ENCODE data around the gene CHPF2. TPM values are rescaled to one million over a fixed set of nuclear protein-coding genes. Genes with fewer than 3 reads are reported as not detected.

Gene CHPF2
- total and polyA plus RNA-seq, 2 donors = 18.0 to 35.2 TPM

DNA sequence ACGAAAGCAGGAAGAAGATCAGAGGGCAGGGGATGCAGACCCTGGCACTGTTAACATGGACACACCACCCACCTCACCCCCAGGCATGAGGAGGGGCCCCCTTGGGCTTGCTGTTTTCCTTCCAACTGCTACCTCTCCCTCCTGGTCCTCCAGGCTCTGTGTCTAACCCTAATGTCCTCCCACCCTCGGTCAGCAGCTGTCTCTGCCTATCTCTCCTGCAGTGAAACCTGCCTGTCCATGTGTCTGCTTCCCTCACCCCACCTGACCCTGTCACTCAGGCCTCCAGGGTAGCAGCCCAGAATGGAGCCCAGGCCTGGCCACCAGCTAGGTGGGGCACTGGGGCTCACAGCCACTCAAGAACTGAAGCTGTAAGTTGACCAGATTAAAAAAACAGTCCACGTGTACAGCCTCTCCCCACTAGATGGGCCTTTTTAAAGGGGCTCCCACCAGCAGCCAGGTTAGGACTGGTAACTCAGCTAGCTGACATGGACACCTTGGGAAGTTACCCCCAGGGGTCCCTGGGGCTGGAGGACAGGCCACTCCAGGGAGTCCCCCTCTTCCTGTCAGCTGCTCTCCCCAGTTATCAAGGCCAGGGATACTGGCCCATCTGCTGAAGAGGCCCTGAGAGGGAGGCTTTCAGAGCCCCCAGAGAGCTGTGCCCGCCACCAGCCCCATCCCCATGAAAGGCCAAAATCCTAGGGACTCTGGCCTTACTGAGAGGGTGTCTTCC lies 14.7 kb downstream of the CHPF2 start:
- 76% methylated on average over 4 of the region's 4 CpGs for WGBS
- Histone ChIP-seq H3K9me3 (ENCODE audit: control insufficient read depth in 2 of 2, insufficient read depth in 1 of 2, low read length in 1 of 2) (peaks cover 0 to 4% of the 10 kb centered on the region in 2 donors), H3K4me3 (ENCODE audit: low read length in 2 of 2) (no peak overlapping the region), H3K27ac (ENCODE audit: low read depth in 1 of 2, low read length in 1 of 2) (no peak overlapping the region), H3K36me3 (ENCODE audit: control insufficient read depth in 2 of 2, insufficient read depth in 2 of 2, low read length in 1 of 2) (no peaks in the 10 kb centered on the region), H3K27me3 (ENCODE audit: control insufficient read depth in 2 of 2, insufficient read depth in 1 of 2, low read length in 1 of 2) (peaks cover 74 to 80% of the 10 kb centered on the region in 2 donors), H3K4me1 (ENCODE audit: control insufficient read depth in 2 of 2, insufficient read depth in 2 of 2, low read length in 2 of 2) (peaks cover 31 to 71% of the 10 kb centered on the region in 2 donors)
- DNase-seq (ENCODE audit: low read depth in 6 of 9, low spot score in 9 of 9) = no peak

- WGBS = 14% methylated on average over 29 of the region's 29 CpGs
- Histone ChIP-seq H3K9me3 (ENCODE audit: control insufficient read depth in 2 of 2, insufficient read depth in 1 of 2, low read length in 1 of 2) (peaks cover 0 to 8% of the 10 kb centered on the region in 2 donors), H3K4me3 (ENCODE audit: low read length in 2 of 2) (peak overlapping the region; percentile 22 to 48), H3K27ac (ENCODE audit: low read depth in 1 of 2, low read length in 1 of 2) (no peak overlapping the region), H3K36me3 (ENCODE audit: control insufficient read depth in 2 of 2, insufficient read depth in 2 of 2, low read length in 1 of 2) (no peaks in the 10 kb centered on the region), H3K27me3 (ENCODE audit: control insufficient read depth in 2 of 2, insufficient read depth in 1 of 2, low read length in 1 of 2) (peaks cover 75 to 88% of the 10 kb centered on the region in 2 donors), H3K4me1 (ENCODE audit: control insufficient read depth in 2 of 2, insufficient read depth in 2 of 2, low read length in 2 of 2) (peaks cover 29 to 69% of the 10 kb centered on the region in 2 donors)
- DNase-seq (ENCODE audit: low read depth in 6 of 9, low spot score in 9 of 9) = no peak
Measured at GRCh38 chr7:151247611-151248345, 15.5 kb downstream of the CHPF2 start.

- Histone ChIP-seq H3K4me3 (ENCODE audit: low read length in 2 of 2) (peak within 1 kb of the TSS; percentile 22 to 48), H3K4me1 (ENCODE audit: control insufficient read depth in 2 of 2, insufficient read depth in 2 of 2, low read length in 2 of 2) (peaks cover 24 to 63% of the 10 kb centered on the region in 2 donors), H3K27me3 (ENCODE audit: control insufficient read depth in 2 of 2, insufficient read depth in 1 of 2, low read length in 1 of 2) (peaks cover 79 to 95% of the 10 kb centered on the region in 2 donors), H3K9me3 (ENCODE audit: control insufficient read depth in 2 of 2, insufficient read depth in 1 of 2, low read length in 1 of 2) (peaks cover 0 to 8% of the 10 kb centered on the region in 2 donors), H3K27ac (ENCODE audit: low read depth in 1 of 2, low read length in 1 of 2) (no peak within 1 kb of the TSS), H3K36me3 (ENCODE audit: control insufficient read depth in 2 of 2, insufficient read depth in 2 of 2, low read length in 1 of 2) (no peaks in the 10 kb centered on the region)
- DNase-seq (ENCODE audit: low read depth in 6 of 9, low spot score in 9 of 9) = peak in 1 of 9 donors; percentile 69
- under 1% methylated on average over 71 of the region's 71 CpGs for WGBS
Measured at GRCh38 chr7:151248346-151249033, 16.2 kb downstream of the CHPF2 start, which contains the start of gene SMARCD3. TSS of gene SMARCD3 (minus strand) at chr7:151248694. CDS start at chr7:151248562, 132 bp downstream.

DNA sequence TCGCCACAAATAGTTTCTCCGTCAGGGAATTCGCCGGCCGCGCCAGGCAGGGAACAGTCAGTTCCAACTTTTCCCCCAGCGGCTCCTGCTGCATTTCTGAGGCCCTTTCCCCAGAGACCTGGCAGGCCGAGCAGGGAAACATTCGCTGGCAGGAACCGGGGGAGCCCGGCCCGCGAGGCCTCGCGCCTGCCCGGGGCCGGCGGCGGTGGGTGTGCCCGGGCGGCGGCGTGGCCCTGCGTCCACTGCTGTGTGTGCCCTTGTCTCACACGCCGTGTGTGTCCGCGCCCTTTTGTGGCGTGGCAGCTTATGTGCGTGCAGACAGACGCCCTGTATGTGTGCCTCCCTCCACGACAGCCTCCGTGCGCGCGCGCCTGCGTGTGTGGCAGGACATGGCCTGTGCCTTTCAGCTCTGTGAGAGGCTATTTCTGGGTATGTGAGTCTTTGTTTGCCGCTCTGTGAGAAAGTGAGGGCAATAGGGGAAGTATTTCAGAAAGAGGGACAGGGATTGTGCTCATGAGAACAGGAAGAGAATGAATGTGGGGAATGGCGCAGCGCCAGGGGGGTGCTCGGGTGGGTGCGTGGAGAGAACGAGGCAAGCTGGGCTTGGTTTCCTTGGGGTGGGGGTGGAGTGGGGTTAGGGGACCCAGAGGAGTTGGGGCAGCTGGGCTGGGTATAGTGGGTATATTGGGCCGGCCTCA lies 16.9 kb downstream of the CHPF2 start:
- no peak overlapping the region for H3K27ac ChIP-seq (ENCODE audit: low read depth in 1 of 2, low read length in 1 of 2)
- peak overlapping the region in 1 of 2 donors; percentile 48 for H3K4me3 ChIP-seq (ENCODE audit: low read length in 2 of 2)
- peaks cover 18 to 56% of the 10 kb centered on the region in 2 donors for H3K4me1 ChIP-seq (ENCODE audit: control insufficient read depth in 2 of 2, insufficient read depth in 2 of 2, low read length in 2 of 2)
- H3K36me3 ChIP-seq (ENCODE audit: control insufficient read depth in 2 of 2, insufficient read depth in 2 of 2, low read length in 1 of 2) = no peaks in the 10 kb centered on the region
- 5% methylated on average over 45 of the region's 45 CpGs for WGBS
- DNase-seq (ENCODE audit: low read depth in 6 of 9, low spot score in 9 of 9) = no peak
- H3K27me3 ChIP-seq (ENCODE audit: control insufficient read depth in 2 of 2, insufficient read depth in 1 of 2, low read length in 1 of 2) = peaks cover 81 to 98% of the 10 kb centered on the region in 2 donors
- peaks cover 0 to 8% of the 10 kb centered on the region in 2 donors for H3K9me3 ChIP-seq (ENCODE audit: control insufficient read depth in 2 of 2, insufficient read depth in 1 of 2, low read length in 1 of 2)

- H3K27ac ChIP-seq (ENCODE audit: low read depth in 1 of 2, low read length in 1 of 2) = no peak overlapping the region
- H3K4me3 ChIP-seq (ENCODE audit: low read length in 2 of 2) = no peak overlapping the region
- H3K27me3 ChIP-seq (ENCODE audit: control insufficient read depth in 2 of 2, insufficient read depth in 1 of 2, low read length in 1 of 2) = peaks cover 81 to 98% of the 10 kb centered on the region in 2 donors
- H3K36me3 ChIP-seq (ENCODE audit: control insufficient read depth in 2 of 2, insufficient read depth in 2 of 2, low read length in 1 of 2) = no peaks in the 10 kb centered on the region
- DNase-seq (ENCODE audit: low read depth in 6 of 9, low spot score in 9 of 9) = no peak
- H3K9me3 ChIP-seq (ENCODE audit: control insufficient read depth in 2 of 2, insufficient read depth in 1 of 2, low read length in 1 of 2) = peaks cover 0 to 8% of the 10 kb centered on the region in 2 donors
- WGBS = 47% methylated on average over 5 of the region's 5 CpGs
- H3K4me1 ChIP-seq (ENCODE audit: control insufficient read depth in 2 of 2, insufficient read depth in 2 of 2, low read length in 2 of 2) = peaks cover 16 to 53% of the 10 kb centered on the region in 2 donors
Measured at GRCh38 chr7:151249732-151250072, 17.4 kb downstream of the CHPF2 start.

DNA sequence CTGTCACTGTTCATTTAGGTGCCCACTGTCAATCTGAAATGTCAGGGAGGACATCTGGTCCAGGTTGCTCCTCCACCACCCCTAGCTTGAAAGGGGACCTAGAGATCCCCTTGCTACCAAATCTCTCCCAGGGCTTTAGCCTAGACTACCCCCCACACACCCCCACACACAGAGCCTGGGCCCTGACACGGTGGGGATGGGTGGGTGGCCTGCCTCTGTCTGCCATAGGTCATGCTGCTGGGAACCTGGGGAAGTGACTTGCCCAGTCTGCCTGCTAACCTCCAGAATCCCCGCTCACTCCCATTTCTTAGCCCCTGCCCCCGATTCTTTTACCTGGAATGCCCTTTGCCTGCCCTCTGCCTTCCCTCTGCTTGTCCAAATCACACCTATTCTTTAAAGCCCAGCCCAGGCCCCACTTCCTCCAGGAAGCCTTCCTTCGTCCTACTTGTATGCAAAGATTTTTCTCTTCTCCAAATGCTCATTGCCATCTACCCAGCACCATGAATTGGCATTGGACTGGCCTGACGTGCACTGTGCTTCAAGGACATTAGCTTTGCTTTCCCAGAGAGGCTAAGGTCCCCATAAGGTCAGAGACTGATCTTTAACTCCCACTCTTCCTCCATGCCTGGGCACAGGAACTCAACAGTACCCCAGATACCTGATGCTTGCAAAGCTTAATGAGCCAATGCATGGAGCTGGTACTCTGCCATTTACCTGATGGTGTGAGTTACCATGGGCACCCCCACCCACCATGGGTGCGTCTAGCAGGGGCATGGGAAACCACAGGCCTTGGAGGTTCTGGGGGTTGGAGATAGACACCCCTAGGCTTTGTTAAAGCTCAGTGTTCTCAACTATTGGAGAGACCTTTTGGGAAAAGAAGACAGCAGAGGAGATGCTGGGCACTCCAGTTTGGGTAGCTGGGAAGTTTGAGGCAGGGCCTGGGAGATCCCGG lies 18.2 kb downstream of the CHPF2 start:
- Histone ChIP-seq H3K4me1 (ENCODE audit: control insufficient read depth in 2 of 2, insufficient read depth in 2 of 2, low read length in 2 of 2) (peaks cover 9 to 47% of the 10 kb centered on the region in 2 donors), H3K36me3 (ENCODE audit: control insufficient read depth in 2 of 2, insufficient read depth in 2 of 2, low read length in 1 of 2) (no peaks in the 10 kb centered on the region), H3K9me3 (ENCODE audit: control insufficient read depth in 2 of 2, insufficient read depth in 1 of 2, low read length in 1 of 2) (peaks cover 0 to 8% of the 10 kb centered on the region in 2 donors), H3K4me3 (ENCODE audit: low read length in 2 of 2) (no peak overlapping the region), H3K27ac (ENCODE audit: low read depth in 1 of 2, low read length in 1 of 2) (no peak overlapping the region), H3K27me3 (ENCODE audit: control insufficient read depth in 2 of 2, insufficient read depth in 1 of 2, low read length in 1 of 2) (peaks cover 77 to 99% of the 10 kb centered on the region in 2 donors)
- DNase-seq (ENCODE audit: low read depth in 6 of 9, low spot score in 9 of 9) = no peak
- WGBS = 82% methylated on average over 7 of the region's 7 CpGs

DNA sequence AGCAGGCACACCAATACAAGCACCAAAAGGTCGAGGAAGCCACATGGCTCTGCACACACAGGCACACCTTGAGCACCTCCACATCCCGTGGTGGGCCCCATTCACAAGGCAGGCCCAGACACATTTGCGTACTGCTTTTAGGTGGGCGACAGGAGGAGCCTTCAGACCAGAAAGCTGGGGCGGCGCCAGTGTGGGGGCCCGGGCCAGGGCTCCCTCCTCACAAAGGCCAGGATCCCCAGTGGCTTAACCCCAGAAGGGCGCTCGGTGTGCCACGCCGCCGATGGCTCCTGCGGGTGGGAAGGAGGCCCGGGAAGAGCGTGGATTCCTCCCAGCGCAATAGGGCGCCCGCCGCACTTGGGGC lies 19.0 kb downstream of the CHPF2 start:
- peaks cover 8 to 44% of the 10 kb centered on the region in 2 donors for H3K4me1 ChIP-seq (ENCODE audit: control insufficient read depth in 2 of 2, insufficient read depth in 2 of 2, low read length in 2 of 2)
- peak overlapping the region in 1 of 2 donors; percentile 47 for H3K4me3 ChIP-seq (ENCODE audit: low read length in 2 of 2)
- WGBS = 16% methylated on average over 19 of the region's 19 CpGs
- H3K9me3 ChIP-seq (ENCODE audit: control insufficient read depth in 2 of 2, insufficient read depth in 1 of 2, low read length in 1 of 2) = peaks cover 0 to 8% of the 10 kb centered on the region in 2 donors
- no peaks in the 10 kb centered on the region for H3K36me3 ChIP-seq (ENCODE audit: control insufficient read depth in 2 of 2, insufficient read depth in 2 of 2, low read length in 1 of 2)
- DNase-seq (ENCODE audit: low read depth in 6 of 9, low spot score in 9 of 9) = peak in 1 of 9 donors; percentile 52
- H3K27me3 ChIP-seq (ENCODE audit: control insufficient read depth in 2 of 2, insufficient read depth in 1 of 2, low read length in 1 of 2) = peaks cover 68 to 98% of the 10 kb centered on the region in 2 donors
- H3K27ac ChIP-seq (ENCODE audit: low read depth in 1 of 2, low read length in 1 of 2) = no peak overlapping the region

All from thymus (tissue), 11 donors.